HUES64 (cell line): ENCODE data around the gene PPP2R5A.

Experiments
- H3K27ac ChIP-seq: 2 replicates; pipeline ENCODE4 v1.7.0; 2013; ENCODE audit warnings: low read depth, low read length, inconsistent platforms
- H3K27me3 ChIP-seq: 2 replicates; pipeline ENCODE4 v1.6.1; 2013; ENCODE audit warnings: mild to moderate bottlenecking, low read length; ENCODE audit not compliant: insufficient read depth
- H3K36me3 ChIP-seq: 2 replicates; pipeline ENCODE4 v1.6.1; 2013; ENCODE audit warnings: mild to moderate bottlenecking, low read length; ENCODE audit not compliant: insufficient read depth
- H3K4me1 ChIP-seq: 2 replicates; pipeline ENCODE4 v1.6.1; 2013; ENCODE audit warnings: mild to moderate bottlenecking, low read length, moderate library complexity; ENCODE audit not compliant: insufficient read depth
- H3K4me3 ChIP-seq: 2 replicates; pipeline ENCODE4 v1.5.1; 2013; ENCODE audit warnings: mild to moderate bottlenecking, low read length, moderate library complexity
- H3K9ac ChIP-seq: 2 replicates; pipeline ENCODE4 v1.6.1; 2013; ENCODE audit warnings: mild to moderate bottlenecking, low read depth, low read length
- H3K9me3 ChIP-seq: 2 replicates; pipeline ENCODE4 v1.6.1; 2013; ENCODE audit warnings: low read depth, low read length; ENCODE audit not compliant: insufficient read depth
- WGBS: fragments of 150-250, 120-280 bp; methylation state at CpG from one replicate; pipeline ENCODE4 v1.1.7; 2013; ENCODE audit warnings: missing lambda C conversion rate; 5-methylcytosine and 5-hydroxymethylcytosine counted together

PPP2R5A gene

GRCh38 chr1:212247988-212248387 is 37.2 kb upstream of the PPP2R5A start:
- no peak overlapping the region for H3K9ac ChIP-seq
- no peaks in the 10 kb centered on the region for H3K27me3 ChIP-seq
- WGBS = 96% methylated on average over 1 of the region's 1 CpG
- H3K4me3 ChIP-seq = no peak overlapping the region
- H3K27ac ChIP-seq = no peak overlapping the region
- no peaks in the 10 kb centered on the region for H3K4me1 ChIP-seq
- no peaks in the 10 kb centered on the region for H3K36me3 ChIP-seq
- H3K9me3 ChIP-seq = no peaks in the 10 kb centered on the region

- Histone ChIP-seq H3K4me1 (no peaks in the 10 kb centered on the region), H3K36me3 (no peaks in the 10 kb centered on the region), H3K9ac (no peak overlapping the region), H3K27me3 (no peaks in the 10 kb centered on the region), H3K4me3 (no peak overlapping the region), H3K27ac (no peak overlapping the region), H3K9me3 (no peaks in the 10 kb centered on the region)
- WGBS = 90% methylated on average over 7 of the region's 7 CpGs
Measured at GRCh38 chr1:212254853-212255363, 30.3 kb upstream of the PPP2R5A start.

GRCh38 chr1:212255705-212256307 is 29.4 kb upstream of the PPP2R5A start:
- no peaks in the 10 kb centered on the region for H3K36me3 ChIP-seq
- H3K9me3 ChIP-seq = no peaks in the 10 kb centered on the region
- H3K4me3 ChIP-seq = no peak overlapping the region
- H3K9ac ChIP-seq = no peak overlapping the region
- WGBS = 88% methylated on average over 9 of the region's 9 CpGs
- no peaks in the 10 kb centered on the region for H3K27me3 ChIP-seq
- no peak overlapping the region for H3K27ac ChIP-seq
- H3K4me1 ChIP-seq = peaks cover 2% of the 10 kb centered on the region; the same call in 1 of the 2 replicates

- Histone ChIP-seq H3K4me1 (peaks cover 6% of the 10 kb centered on the region; the same call in 1 of the 2 replicates), H3K9me3 (no peaks in the 10 kb centered on the region), H3K36me3 (no peaks in the 10 kb centered on the region), H3K27me3 (no peaks in the 10 kb centered on the region), H3K27ac (no peak overlapping the region), H3K9ac (no peak overlapping the region), H3K4me3 (no peak overlapping the region)
- no CpG with 5 or more reads among the region's 1 CpG for WGBS
Measured at GRCh38 chr1:212256369-212256768, 28.8 kb upstream of the PPP2R5A start.

DNA sequence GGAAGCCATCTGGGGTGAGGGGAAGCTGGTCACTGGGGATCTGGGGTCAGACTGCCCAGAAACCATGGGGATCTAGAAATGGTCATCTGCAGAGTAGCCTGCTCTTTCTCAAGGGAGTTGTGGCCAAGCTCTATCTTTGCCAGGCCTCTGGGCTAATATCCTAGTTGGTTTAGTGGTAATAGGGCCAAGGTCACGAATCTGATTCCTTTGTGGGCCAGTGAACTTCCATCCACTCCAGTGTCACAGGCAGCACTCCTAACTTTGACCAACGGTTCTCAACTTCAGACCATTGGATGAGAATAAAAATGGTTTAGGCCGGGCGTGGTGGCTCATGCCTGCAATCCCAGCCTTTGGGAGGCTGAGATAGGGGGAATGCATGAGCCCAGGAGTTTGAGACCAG is 28.1 kb upstream of the PPP2R5A start:
- Histone ChIP-seq H3K27ac (no peak overlapping the region), H3K4me1 (peaks cover 7% of the 10 kb centered on the region; the same call in 1 of the 2 replicates), H3K36me3 (no peaks in the 10 kb centered on the region), H3K9ac (no peak overlapping the region), H3K9me3 (no peaks in the 10 kb centered on the region), H3K4me3 (no peak overlapping the region), H3K27me3 (no peaks in the 10 kb centered on the region)
- WGBS = 95% methylated on average over 4 of the region's 4 CpGs

GRCh38 chr1:212259693-212260480 is 25.3 kb upstream of the PPP2R5A start:
- no peaks in the 10 kb centered on the region for H3K36me3 ChIP-seq
- H3K9me3 ChIP-seq = no peaks in the 10 kb centered on the region

GRCh38 chr1:212260557-212261355 is 24.5 kb upstream of the PPP2R5A start:
- Histone ChIP-seq H3K36me3 (no peaks in the 10 kb centered on the region), H3K4me1 (peaks cover 7% of the 10 kb centered on the region; the same call in 1 of the 2 replicates), H3K4me3 (no peak overlapping the region), H3K9me3 (no peaks in the 10 kb centered on the region), H3K27me3 (no peaks in the 10 kb centered on the region), H3K9ac (no peak overlapping the region), H3K27ac (no peak overlapping the region)
- WGBS = 98% methylated on average over 3 of the region's 3 CpGs

More at GRCh38 chr1:212259693-212260480, 25.3 kb upstream of the PPP2R5A start:
- Histone ChIP-seq H3K9ac (no peak overlapping the region), H3K27me3 (no peaks in the 10 kb centered on the region), H3K27ac (no peak overlapping the region), H3K4me1 (peaks cover 7% of the 10 kb centered on the region; the same call in 1 of the 2 replicates), H3K4me3 (no peak overlapping the region)
- 99% methylated on average over 4 of the region's 5 CpGs for WGBS

DNA sequence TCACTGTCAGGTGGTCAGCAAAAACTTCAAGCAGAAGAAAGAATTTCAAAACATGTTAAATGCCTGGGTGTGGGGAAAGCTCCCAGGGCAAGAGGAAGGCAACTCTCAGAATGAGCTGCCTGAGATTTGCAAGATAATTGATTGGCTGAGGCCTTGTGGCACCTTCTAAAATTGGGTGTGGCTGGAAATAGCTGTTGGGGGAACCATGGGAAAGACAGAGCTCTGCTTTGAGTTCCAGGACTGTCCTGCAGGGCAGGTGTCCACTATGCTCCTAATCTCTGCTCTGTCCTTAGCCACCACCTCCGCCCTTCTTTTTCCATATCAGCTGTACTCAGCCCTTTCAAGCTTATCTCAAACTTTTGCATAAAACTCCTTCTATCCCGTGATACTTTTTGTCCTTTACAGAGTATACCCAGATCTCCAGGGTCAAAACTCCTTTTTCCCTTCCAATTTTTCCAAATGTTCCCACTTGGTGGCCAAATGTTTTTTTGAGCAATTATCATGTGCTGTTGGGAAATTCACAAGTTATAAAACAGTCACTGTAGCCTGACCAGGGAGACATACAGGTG is 23.8 kb upstream of the PPP2R5A start:
- no peaks in the 10 kb centered on the region for H3K27me3 ChIP-seq
- WGBS = 81% methylated on average over 2 of the region's 2 CpGs
- no peak overlapping the region for H3K4me3 ChIP-seq
- H3K27ac ChIP-seq = no peak overlapping the region
- H3K9me3 ChIP-seq = no peaks in the 10 kb centered on the region
- H3K36me3 ChIP-seq = no peaks in the 10 kb centered on the region
- H3K9ac ChIP-seq = no peak overlapping the region
- H3K4me1 ChIP-seq = peaks cover 7% of the 10 kb centered on the region; the same call in 1 of the 2 replicates

GRCh38 chr1:212267017-212267416 is 18.2 kb upstream of the PPP2R5A start:
- H3K27ac ChIP-seq = no peak overlapping the region
- H3K4me3 ChIP-seq = no peak overlapping the region
- H3K27me3 ChIP-seq = no peaks in the 10 kb centered on the region
- no peaks in the 10 kb centered on the region for H3K36me3 ChIP-seq
- H3K4me1 ChIP-seq = peaks cover 16% of the 10 kb centered on the region
- H3K9ac ChIP-seq = no peak overlapping the region
- WGBS = 100% methylated on average over 1 of the region's 2 CpGs
- no peaks in the 10 kb centered on the region for H3K9me3 ChIP-seq

DNA sequence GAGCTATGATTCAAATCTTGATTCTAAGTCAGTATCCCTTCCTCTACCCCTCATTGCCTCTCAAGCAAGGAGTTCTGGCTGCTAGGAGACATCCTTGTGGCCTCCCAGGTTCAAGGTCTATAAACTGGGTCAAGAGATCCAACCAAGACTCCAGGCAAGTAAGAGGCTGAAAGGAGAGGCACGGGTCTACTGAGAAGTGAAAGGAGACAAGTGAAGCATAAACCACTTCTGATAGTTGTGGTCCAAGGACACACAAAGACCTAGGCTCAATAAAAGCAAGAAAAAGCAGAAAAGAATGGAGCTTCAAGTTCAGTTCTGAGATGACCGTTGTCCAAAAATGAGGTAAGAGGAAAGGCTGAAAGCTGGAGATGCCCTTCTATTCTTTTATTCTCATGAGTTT is 17.8 kb upstream of the PPP2R5A start:
- H3K36me3 ChIP-seq = no peaks in the 10 kb centered on the region
- no peak overlapping the region for H3K4me3 ChIP-seq
- peaks cover 16% of the 10 kb centered on the region for H3K4me1 ChIP-seq
- H3K27ac ChIP-seq = no peak overlapping the region
- WGBS = 42% methylated on average over 2 of the region's 2 CpGs
- no peaks in the 10 kb centered on the region for H3K9me3 ChIP-seq
- H3K9ac ChIP-seq = no peak overlapping the region
- no peaks in the 10 kb centered on the region for H3K27me3 ChIP-seq
